PC-3 (cell line): ENCODE results near the gene LRRTM2. TPM values are rescaled to one million over a fixed set of nuclear protein-coding genes. Genes with fewer than 3 reads are reported as not detected.

Source experiments
- ATAC-seq: fragments of 200-7000 bp; cut with Tn5 transposase; 2 replicates; pipeline ENCODE4 v1.9.1; 2020; ENCODE audit warnings: mild to moderate bottlenecking, moderate library complexity
- BruUV-seq: library from RNA; stranded (reverse); fragments of 400-500 nt; replicated peaks from 2 replicates; lab custom pipeline; 2021; lab: Mats Ljungman, UMichigan
- CTCF ChIA-PET: fragments of 300-600 bp; sonication (Branson Sonifier 250); formaldehyde crosslinking; loops from one replicate; lab custom pipeline; 2022; ENCODE audit warnings: antibody characterized with exemption; lab: Charles Lee
- POLR2A ChIA-PET: fragments of 300-600 bp; sonication (Branson Sonifier 250); formaldehyde crosslinking; loops from one replicate; lab custom pipeline; 2022; ENCODE audit warnings: antibody characterized with exemption; ENCODE audit not compliant: unreplicated experiment; lab: Charles Lee
- DNase-seq: peaks from one replicate; pipeline ENCODE4 v3.0.0-alpha.2; 2015
- H2AFZ ChIP-seq: fragments of 300-600 bp; sonication (generic); 2 replicates; pipeline ENCODE4 v1.6.0; 2016; ENCODE audit warnings: antibody characterized with exemption, low read length
- H3F3A ChIP-seq: fragments of 300-600 bp; sonication (generic); one replicate; pipeline ENCODE4 v1.6.0; 2017; ENCODE audit warnings: antibody characterized with exemption, low read length, control low read depth, mild to moderate bottlenecking; ENCODE audit not compliant: unreplicated experiment
- H3K27ac ChIP-seq: fragments of 300-600 bp; sonication (generic); 2 replicates; pipeline ENCODE4 v1.5.1; 2016; ENCODE audit warnings: mild to moderate bottlenecking, low read length
- H3K27me3 ChIP-seq: fragments of 300-600 bp; sonication (generic); 2 replicates; pipeline ENCODE4 v1.6.1; 2016; ENCODE audit warnings: low read length, mixed read lengths
- H3K36me3 ChIP-seq: fragments of 300-600 bp; sonication (generic); 2 replicates; pipeline ENCODE4 v1.6.1; 2016; ENCODE audit warnings: low read depth, mixed run types, low read length, mixed read lengths
- H3K4me1 ChIP-seq: fragments of 300-600 bp; sonication (generic); 2 replicates; pipeline ENCODE4 v1.5.1; 2016; ENCODE audit warnings: low read length; ENCODE audit not compliant: insufficient read depth
- H3K4me2 ChIP-seq: fragments of 300-600 bp; sonication (generic); 2 replicates; pipeline ENCODE4 v1.6.0; 2016; ENCODE audit warnings: low read length
- H3K4me3 ChIP-seq: fragments of 300-600 bp; sonication (generic); 2 replicates; pipeline ENCODE4 v1.5.1; 2016; ENCODE audit warnings: mild to moderate bottlenecking, low read length, mixed read lengths
- H3K79me2 ChIP-seq: fragments of 300-600 bp; sonication (generic); 2 replicates; pipeline ENCODE4 v1.6.1; 2017; ENCODE audit warnings: low read length, mixed read lengths
- H3K9ac ChIP-seq: fragments of 300-600 bp; sonication (generic); 2 replicates; pipeline ENCODE4 v1.6.0; 2016; ENCODE audit warnings: mild to moderate bottlenecking, low read length
- H3K9me2 ChIP-seq: fragments of 300-600 bp; sonication (generic); replicated peaks from 2 replicates; pipeline ENCODE4 v1.6.1; 2016; ENCODE audit warnings: mixed run types, low read length, mixed read lengths
- H3K9me3 ChIP-seq: fragments of 300-600 bp; sonication (generic); 2 replicates; pipeline ENCODE4 v1.6.1; 2016; ENCODE audit warnings: low read length, mixed read lengths
- H4K20me1 ChIP-seq: fragments of 300-600 bp; sonication (generic); 2 replicates; pipeline ENCODE4 v1.6.1; 2016; ENCODE audit warnings: low read length, mixed read lengths
- CTCF ChIP-seq: fragments of 300-600 bp; sonication (generic); conservative IDR thresholded peaks from 2 replicates; pipeline ENCODE4 v1.5.1; 2017; ENCODE audit warnings: antibody characterized with exemption, low read depth, mild to moderate bottlenecking, low read length
- EZH2phosphoT487 ChIP-seq: fragments of 300-600 bp; sonication (generic); IDR thresholded peaks from 2 replicates; pipeline ENCODE4 v1.6.1; 2018; ENCODE audit warnings: mild to moderate bottlenecking, antibody characterized with exemption, low read length, borderline replicate concordance
- intact Hi-C: fragments of 100-400 bp; cut with micrococcal nuclease; formaldehyde crosslinking; loops from 2 replicates; pipeline ENCODE4 v1.9.0; 2023
- total RNA-seq: library from RNA; depleted of rRNA; stranded (reverse); fragments of >200 nt; gene quantifications from 2 replicates; pipeline ENCODE4 v1.2.3, GENCODE V29; 2014; rRNA removed

LRRTM2 gene
- total RNA-seq, 1 experiment from 2014 or later: not detected

DNA sequence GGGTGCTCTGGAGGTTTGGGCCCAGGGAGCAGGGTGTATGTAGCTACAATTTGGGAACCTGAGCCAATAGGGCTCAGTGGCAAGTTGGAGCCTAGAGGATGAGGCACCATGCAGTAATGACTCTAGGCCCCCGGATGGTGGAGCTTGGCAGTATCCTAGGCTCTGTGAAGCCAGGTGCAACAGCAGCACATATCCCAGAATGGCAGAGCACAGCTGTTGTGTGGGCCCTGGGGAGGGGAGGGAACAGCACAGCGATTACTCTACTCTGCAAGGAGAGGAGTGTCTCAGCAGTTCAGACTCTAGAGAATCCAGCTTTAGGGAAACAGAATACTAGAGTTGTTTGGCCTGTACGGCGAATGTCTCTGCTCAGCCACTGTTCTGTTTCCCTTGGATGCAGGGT, 56.1 kb downstream of the LRRTM2 start:
- Histone ChIP-seq H3K36me3 (no peaks in the 10 kb centered on the region), H3K4me2 (no peak overlapping the region), H3K79me2 (no peaks in the 10 kb centered on the region), H4K20me1 (no peaks in the 10 kb centered on the region), H3K27me3 (no peaks in the 10 kb centered on the region), H3K4me1 (no peaks in the 10 kb centered on the region), H3K9me3 (no peaks in the 10 kb centered on the region), H2AFZ (no peak overlapping the region), H3K4me3 (no peak overlapping the region), H3K27ac (no peak overlapping the region), H3K9me2 (no peaks in the 10 kb centered on the region), H3F3A (no peaks in the 10 kb centered on the region), H3K9ac (no peak overlapping the region)
- ChIA-PET CTCF (no interaction called here), POLR2A (no interaction called here)
- DNase-seq (no peak), ATAC-seq (no peak)
- no TSS peak for BruUV-seq
- TF ChIP-seq CTCF: no peak
- TF ChIP-seq EZH2phosphoT487: no peak
- intact Hi-C loops: no loop called here

Other genes with a start within 250 kb of the LRRTM2 start
- gene CTNNA1, start 121.9 kb downstream of the LRRTM2 start, total RNA-seq: 1.9 and 9.8 TPM in 2 replicates